GM21515 (cell line): Measurements from ENCODE around the gene HGF.

Source experiments
- ATAC-seq: cut with Tn5 transposase; IDR thresholded peaks from one replicate; pipeline ENCODE4 v1.9.1; 2021; ENCODE audit not compliant: unreplicated experiment

HGF gene

GRCh38 chr7:81776948-81777630 is 7.2 kb upstream of the HGF start:
- no peak for ATAC-seq

- no peak for ATAC-seq
Measured at GRCh38 chr7:81776161-81776560, 6.3 kb upstream of the HGF start.

DNA sequence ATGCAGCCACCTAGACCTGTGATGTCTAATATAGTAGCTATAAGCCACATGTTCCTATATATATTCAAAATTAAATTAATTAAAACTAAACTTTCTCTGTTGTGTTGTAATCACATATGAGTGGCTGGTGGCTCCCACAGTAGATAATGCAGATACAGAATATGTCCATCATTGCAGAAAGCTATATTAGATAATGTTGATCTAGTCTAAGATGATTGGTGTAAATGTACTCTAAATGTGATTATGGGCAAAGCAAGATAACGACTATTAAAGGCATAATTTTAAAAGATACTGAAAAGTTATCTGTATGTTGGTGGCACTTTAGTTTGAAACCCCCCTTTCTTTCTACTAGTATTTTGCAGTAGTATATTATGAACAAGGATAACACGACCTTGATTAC is 5.7 kb upstream of the HGF start:
- ATAC-seq: no peak

DNA sequence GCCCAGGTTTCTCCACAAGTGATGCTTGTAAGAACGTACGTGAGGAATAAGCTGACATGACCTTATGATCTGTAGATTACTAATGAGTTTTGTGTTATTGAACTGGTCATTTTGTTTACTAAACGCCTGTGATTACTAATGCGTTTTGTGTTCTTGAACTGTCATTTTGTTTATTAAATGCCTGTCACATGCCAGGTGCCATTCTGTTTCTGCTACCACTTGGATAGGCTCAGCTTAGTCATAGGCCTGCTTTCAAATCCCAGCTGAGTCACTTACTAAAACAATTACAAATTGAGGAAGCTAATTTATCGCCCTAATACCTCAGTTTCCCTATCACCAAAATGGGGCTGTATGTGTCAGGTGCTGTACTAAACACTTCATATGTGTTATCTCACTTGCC is 4.7 kb upstream of the HGF start:
- ATAC-seq: no peak

- no peak for ATAC-seq
Measured at GRCh38 chr7:81770728-81771223, 929 bp upstream of the HGF start.

GRCh38 chr7:81768951-81769778 is 682 bp downstream of the HGF start:
- ATAC-seq: no peak

- no peak for ATAC-seq
Measured at GRCh38 chr7:81767926-81768325, 1.9 kb downstream of the HGF start.

DNA sequence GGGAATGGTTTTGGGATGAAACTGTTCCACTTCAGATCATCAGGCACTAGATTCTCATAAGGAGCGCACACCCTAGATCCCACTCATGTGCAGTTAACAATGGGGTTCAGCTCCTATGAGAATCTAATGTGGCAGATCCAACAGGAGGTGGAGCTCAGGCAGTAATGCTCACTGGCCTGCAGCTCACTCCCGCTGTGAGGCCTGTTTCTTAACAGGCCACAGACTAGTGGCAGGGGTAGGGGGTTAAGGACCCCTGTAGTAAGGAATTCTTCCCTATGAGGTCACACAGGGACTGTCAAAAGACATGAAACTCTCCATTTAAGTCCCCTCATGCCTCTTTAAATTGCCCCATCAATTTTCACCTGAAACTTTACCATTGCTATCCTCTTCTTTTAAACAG is 8.0 kb downstream of the HGF start:
- no peak for ATAC-seq

DNA sequence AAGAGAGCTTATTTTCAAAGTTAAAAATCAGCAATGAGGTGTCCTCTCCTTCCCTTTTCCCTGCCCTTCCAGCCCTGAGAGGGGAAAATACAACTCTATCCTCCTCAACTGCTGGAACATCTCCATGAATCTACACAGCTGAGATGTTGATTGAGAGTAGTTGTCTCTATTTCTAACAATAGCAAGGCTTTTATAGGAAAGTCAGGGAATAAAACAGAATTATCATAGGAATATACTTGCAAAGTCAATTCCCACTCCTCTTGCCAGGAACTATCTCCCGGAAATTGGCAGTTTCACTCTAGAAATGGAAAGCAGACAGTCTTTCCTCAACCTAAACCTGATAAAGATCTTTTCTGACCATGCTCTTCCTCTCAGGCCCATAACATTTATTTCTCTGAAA is 8.8 kb downstream of the HGF start:
- ATAC-seq: no peak

DNA sequence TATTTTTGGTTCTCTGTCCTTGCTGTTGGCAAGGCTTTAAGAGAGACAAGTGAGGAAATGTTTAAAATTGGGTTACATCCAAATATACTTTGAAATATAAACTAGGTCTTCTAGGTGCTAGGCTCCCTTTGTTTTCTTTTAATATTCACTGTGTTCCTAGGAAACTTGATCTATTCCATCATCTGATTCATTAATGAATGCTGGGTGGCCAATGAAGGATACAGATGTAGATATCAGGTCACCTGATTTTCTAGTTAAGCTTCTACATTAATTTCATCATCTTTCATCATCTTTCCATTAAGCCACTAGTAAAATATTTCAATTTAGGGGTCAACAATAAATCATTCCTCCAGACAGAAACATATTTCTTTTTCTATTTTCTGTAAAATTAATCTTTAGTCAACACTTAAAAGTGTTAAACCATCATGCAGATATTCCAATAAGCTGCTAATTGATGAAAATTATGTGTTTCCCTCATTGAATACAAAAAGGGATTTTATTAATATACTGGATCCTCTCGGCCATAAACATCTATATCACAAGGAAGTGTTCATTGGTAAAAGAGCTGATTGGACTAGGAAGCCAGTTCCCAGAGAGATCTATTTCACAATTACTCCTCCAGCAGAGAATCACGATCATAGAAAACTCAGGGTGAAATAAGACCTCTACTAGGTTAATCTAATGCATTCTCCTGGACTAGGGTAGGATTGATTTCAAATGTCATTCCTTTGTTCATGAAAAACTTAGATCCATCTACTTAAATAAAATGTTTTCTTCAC is 14.7 kb downstream of the HGF start:
- ATAC-seq: no peak

GRCh38 chr7:81753392-81753791 is 16.5 kb downstream of the HGF start:
- no peak for ATAC-seq

GRCh38 chr7:81752318-81752714 is 17.5 kb downstream of the HGF start:
- ATAC-seq: no peak

- no peak for ATAC-seq
Measured at GRCh38 chr7:81751619-81752317, 18.1 kb downstream of the HGF start.

GRCh38 chr7:81745637-81746036 is 24.2 kb downstream of the HGF start:
- ATAC-seq: no peak

GRCh38 chr7:81744389-81744788 is 25.5 kb downstream of the HGF start:
- no peak for ATAC-seq

DNA sequence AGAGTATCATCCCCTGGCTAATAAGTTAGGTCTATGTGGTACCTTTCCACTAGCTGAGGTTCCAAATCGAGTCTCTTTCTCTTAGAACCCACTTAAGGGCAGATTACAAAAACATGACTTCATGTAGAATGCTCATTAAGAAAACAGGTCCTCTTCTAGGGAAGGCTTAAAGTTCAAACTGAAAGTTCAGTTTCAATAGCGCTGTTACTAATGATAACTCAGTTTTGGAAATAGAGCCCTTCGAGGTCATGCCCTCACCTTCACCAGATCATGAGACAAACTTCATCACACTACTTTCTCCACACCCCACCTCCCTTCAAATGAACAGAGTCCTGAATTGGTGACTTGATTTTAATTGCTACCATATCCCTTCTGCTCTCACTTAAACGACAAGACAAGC is 26.2 kb downstream of the HGF start:
- no peak for ATAC-seq

DNA sequence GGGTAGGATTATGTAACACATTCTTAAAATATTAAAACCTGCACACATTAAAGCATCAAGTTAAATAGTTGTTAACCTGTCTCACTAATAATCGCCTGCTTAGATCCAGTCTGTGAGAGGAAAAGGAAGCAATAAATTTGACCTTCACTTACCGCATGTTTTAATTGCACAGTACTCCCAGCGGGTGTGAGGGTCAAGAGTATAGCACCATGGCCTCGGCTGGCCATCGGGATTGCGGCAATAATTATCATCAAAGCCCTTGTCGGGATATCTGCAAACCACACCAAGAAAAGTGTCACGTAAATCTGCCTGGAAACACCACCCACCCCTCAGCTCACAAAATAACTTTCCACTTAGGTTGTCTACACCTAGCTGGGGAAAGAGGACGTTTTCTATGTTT is 26.6 kb downstream of the HGF start:
- no peak for ATAC-seq

- no peak for ATAC-seq
Measured at GRCh38 chr7:81740403-81740802, 29.4 kb downstream of the HGF start.

DNA sequence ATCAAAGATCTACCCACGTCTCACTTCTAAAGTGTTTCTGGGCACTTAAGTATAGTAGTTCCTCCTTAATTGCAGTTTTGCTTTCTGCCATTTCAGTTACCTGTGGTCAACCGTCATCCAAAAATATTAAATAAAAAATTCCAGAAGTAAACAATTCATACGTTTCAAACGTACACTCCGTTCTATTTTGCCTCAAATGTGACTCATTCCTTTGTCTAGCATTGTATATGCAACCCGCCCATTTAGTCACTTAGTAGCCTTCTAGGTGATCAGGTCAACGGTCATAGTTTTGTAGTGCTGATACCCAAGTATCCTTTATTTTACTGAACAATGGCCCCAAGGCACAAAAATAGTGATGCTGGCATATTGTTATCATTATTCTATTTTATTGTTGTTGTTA is 33.8 kb downstream of the HGF start:
- no peak for ATAC-seq

- no peak for ATAC-seq
Measured at GRCh38 chr7:81725812-81726127, 44.1 kb downstream of the HGF start.
